GM21367 (cell line): ENCODE measurements around the gene BCAS3.
"Not testable (repeated sequence)": the region's sequence is repeated elsewhere in the genome, so short reads cannot be mapped to it uniquely, and the experiment has no call there.

ENCODE experiments used
- ATAC-seq: cut with Tn5 transposase; IDR thresholded peaks from one replicate; pipeline ENCODE4 v1.9.1; 2021; ENCODE audit not compliant: unreplicated experiment

Gene BCAS3

GRCh38 chr17:61144617-61145564, 467.2 kb downstream of the BCAS3 start:
- no peak for ATAC-seq

GRCh38 chr17:61146833-61147232, 469.2 kb downstream of the BCAS3 start:
- ATAC-seq: not testable (repeated sequence)

- ATAC-seq: no peak
Measured at GRCh38 chr17:61149106-61149825, 471.6 kb downstream of the BCAS3 start.

GRCh38 chr17:61149862-61150362, 472.3 kb downstream of the BCAS3 start:
- no peak for ATAC-seq

GRCh38 chr17:61150686-61151299, 473.1 kb downstream of the BCAS3 start:
- ATAC-seq: no peak

- ATAC-seq: no peak
Measured at GRCh38 chr17:61152898-61153297, 475.2 kb downstream of the BCAS3 start.

- no peak for ATAC-seq
Measured at GRCh38 chr17:61155590-61156237, 478.1 kb downstream of the BCAS3 start.

GRCh38 chr17:61157246-61157886, 479.7 kb downstream of the BCAS3 start:
- ATAC-seq: no peak

GRCh38 chr17:61158376-61158775, 480.7 kb downstream of the BCAS3 start:
- ATAC-seq: no peak

- no peak for ATAC-seq
Measured at GRCh38 chr17:61159221-61159814, 481.7 kb downstream of the BCAS3 start.

- no peak for ATAC-seq
Measured at GRCh38 chr17:61160204-61160603, 482.6 kb downstream of the BCAS3 start.

GRCh38 chr17:61160789-61161445, 483.3 kb downstream of the BCAS3 start:
- no peak for ATAC-seq

GRCh38 chr17:61161615-61162134, 484.0 kb downstream of the BCAS3 start:
- ATAC-seq: no peak

GRCh38 chr17:61164517-61164916, 486.9 kb downstream of the BCAS3 start:
- no peak for ATAC-seq

- no peak for ATAC-seq
Measured at GRCh38 chr17:61167075-61167474, 489.4 kb downstream of the BCAS3 start.

- ATAC-seq: no peak
Measured at GRCh38 chr17:61168506-61168905, 490.9 kb downstream of the BCAS3 start.

GRCh38 chr17:61174310-61174709, 496.7 kb downstream of the BCAS3 start:
- ATAC-seq: no peak

GRCh38 chr17:61175298-61176142, 497.9 kb downstream of the BCAS3 start:
- ATAC-seq: no peak
